GM19023 (cell line): ENCODE data around the gene ADGRF3.
"Not testable (repeated sequence)": the region's sequence is repeated elsewhere in the genome, so short reads cannot be mapped to it uniquely, and the experiment has no call there.

Experiments
- ATAC-seq: cut with Tn5 transposase; IDR thresholded peaks from one replicate; pipeline ENCODE4 v1.9.1; 2021; ENCODE audit warnings: mild to moderate bottlenecking, moderate library complexity; ENCODE audit not compliant: unreplicated experiment

Gene ADGRF3

DNA sequence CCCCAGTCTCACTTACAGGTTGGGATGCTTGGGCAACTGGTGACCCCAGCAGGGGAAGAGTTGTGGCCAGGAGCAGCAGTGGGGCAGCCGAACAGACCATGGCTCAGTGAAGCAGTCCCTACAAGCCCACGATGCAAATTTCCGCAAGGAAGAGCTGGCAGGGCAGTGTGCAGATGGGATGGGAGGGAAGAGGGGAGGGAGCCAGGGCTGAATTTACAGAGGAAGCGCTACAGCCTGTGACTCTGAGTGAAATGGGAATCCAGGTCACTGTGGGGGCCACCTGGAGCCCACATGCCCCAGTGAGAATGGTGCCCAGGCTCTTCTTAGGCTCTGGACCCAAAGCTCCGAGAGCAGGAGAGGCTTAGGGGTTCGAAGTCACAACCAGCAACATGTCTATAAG is 27.6 kb downstream of the ADGRF3 start:
- no peak for ATAC-seq

DNA sequence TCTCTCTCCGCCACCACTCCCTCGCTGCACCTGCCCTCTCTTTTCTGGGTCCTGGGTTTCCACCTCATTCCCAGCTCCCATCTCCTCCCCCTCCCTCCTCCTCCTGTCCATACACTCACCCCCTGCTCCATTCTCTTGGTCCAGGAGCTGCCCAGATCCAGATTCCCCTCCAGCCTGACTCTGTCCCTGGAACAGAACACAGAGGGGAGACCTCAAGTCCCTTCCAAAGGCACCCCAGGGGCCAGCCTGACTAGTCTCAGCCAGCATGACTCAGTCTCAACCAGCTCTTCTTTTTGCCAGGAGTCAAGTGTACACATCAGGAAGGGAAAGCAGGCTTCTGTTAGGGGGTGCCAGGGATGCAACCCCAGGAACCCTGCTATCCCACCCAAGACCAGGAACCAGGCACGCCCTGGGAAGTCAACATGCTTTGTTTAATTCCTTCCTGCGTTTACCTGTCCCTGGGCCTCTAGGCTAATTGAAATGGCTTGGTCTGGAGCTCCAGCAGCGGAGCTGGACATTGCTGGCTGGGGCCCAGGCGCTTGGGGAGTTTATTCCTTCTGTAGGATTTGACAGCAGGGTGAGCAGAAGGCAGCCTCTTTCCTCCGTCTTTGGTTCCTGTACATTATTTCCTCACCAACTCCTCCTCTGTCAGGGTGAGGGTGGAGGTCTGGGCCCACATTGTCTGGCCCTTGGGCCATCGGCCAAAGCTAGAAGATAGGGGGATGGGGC is 29.0 kb downstream of the ADGRF3 start:
- ATAC-seq, result no peak

DNA sequence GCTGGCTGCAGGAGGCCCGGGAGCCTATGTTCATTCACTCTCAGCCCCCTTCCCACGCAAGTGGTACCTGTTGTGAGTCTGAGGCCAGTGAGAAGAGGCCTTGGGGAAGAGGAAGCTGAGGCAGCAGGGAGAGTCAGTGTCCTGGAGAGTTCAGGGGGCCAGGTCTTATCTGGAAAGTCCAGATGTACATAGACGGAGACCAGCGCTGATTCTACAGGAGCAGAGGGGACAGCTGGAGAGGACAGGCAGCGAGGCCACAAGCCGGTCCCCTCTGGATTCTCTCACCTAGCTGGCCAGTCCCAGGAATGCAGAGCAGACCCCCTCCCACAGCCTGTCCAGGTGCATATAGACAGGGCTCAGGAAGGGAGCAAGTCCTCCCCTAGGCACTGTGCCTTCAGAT is 29.7 kb downstream of the ADGRF3 start:
- ATAC-seq, result no peak

DNA sequence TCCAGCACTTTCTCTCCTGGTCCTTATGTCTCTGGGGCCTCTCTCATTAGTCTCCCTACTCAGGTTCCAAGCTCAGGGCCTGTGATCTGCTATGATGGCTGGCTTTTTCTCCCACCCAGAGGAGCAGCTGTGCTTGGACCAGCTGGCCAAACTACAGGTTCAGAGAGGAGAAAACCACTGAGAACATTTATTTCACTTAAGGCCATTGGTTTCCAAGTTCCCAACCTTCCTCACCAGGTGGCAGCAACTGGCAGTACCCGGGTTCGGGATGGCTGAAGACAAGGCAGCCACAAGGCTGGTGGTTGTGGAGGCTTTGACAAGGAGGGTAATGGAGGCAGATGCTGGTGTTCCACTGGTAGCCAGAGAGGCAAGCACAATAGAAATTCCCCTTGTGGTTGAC is 30.5 kb downstream of the ADGRF3 start:
- ATAC-seq, result no peak

DNA sequence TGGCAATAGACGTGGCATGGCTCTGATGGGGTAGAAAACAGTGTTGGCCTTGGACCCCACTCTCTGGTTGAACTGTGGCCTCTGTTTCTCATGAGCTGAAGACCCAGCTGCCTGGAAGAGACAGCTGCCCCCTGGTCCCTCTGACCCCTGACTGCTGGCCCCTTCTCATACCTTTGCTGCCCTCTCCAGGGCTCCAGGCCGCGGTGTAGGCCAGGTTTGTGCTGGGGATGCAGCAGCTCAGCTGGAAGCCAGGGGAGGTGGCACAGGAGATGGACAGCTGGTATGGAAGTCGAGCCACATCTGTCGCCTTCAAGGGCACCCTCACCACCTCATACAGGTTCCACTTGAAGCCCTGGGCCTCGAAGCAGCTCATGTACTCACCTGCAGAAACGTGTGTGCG is 32.3 kb downstream of the ADGRF3 start:
- no peak for ATAC-seq

DNA sequence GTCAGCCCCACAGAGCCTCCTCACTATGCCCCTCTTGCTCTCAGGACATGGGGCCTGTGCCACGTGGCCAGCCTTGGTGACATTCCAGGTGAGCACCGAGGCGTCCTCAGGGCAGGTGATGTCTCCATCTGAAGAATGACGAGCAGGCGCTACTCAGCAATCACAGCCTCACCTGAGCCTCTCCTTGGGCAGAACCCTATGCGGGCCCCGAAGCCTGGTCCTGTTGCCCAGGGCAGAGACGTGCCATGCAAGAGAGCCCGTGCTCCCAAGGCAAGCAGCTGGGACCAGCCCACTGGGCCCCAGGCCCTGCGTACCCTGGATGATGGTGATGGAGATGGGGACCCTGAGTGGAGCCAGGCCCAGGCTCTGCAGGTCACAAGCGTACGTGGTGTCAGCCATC is 33.1 kb downstream of the ADGRF3 start:
- no peak for ATAC-seq

DNA sequence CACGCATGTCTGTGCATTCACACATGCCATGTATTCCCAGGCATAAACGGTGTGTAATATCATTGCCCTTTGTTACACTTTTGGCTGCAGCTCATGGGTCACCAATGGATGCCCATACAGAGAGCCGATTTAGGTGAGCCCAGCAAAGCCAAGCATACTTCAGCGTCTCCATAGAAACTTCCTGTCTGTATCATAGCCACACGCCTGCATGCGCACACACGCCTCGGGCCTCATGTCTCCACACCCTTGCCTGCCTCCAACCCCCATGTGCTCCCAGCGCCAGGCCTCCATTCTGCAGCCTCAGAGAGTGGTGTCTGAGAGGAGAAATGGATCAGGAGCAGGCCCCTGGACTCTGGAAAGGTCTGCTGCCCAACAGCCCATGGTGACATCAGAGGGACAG is 34.1 kb downstream of the ADGRF3 start:
- no peak for ATAC-seq

DNA sequence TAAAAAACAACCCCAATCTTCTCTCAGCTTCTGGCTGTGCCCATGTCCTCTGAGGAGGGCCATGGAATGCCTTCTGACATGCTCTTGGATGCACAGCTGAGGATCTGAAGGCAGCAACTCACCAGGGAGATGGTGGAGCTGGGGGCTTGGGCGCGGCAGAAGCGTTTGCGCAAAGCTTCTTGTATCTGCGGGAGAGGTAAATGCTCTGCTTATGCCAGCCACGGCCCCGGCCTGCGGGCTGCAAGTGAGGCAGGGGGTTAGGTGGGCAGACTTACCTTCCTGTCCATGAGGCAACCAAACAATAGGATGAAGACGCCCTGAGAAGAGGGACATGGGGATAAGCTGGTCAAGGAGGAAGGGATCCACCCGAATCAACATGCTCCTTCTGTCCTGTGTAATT is 36.7 kb downstream of the ADGRF3 start:
- no peak for ATAC-seq

DNA sequence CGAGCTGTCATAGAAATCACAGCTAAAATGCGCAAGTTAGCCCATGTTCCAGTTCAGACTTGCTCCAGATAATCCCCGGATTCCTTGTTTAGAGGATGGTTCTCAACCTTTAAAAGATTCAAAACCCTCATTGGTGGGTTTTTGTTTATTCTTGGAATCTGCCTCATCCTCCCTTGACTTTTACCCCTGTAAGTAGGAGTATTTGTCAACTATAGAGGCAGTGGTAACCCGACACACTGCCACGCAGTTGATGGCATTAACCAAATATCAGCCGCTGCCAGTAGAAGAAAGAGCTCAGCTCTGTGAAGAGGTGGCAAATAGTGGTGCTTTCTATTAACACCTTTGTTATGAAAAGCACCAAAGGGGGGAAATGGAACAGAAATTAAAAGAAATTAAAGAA is 41.0 kb downstream of the ADGRF3 start:
- no peak for ATAC-seq

DNA sequence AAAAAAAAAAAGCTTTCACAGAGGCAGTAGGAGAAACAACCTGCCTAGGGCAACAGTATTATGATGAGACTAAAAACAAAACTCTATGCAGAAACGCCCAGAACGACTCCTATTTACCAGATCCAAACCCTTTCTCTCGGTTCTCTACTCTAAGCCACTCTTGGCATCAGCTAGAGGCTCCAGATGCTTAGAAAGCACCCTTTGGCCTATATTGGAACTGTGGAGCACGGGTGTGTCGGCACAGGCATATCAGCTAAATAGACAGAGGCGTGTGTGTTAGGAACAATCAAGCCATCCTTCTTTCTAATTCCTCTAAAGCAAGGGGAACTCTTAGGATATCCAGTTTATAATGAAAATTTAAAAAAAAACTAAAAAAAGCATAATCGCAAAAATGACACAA is 41.5 kb downstream of the ADGRF3 start:
- ATAC-seq, result not testable (repeated sequence)

DNA sequence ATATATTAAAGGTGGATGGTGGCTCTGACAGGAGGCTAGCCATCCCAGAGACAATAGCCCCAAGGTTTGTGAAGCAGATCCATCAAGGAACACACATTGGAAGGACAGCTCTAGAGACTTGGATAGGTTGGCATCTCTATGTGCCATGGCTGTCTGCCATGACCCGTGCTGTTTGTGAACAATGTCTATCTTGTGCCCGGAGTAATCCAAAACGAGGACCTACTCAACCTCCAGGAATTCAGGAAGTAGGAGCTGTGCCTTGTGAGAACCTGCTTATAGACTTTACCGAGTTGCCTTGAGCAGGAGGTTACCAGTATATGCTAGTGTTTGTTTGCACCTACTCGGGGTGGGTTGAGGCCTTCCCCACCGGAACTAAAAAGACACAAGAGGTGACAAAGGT is 43.7 kb downstream of the ADGRF3 start:
- ATAC-seq, result no peak

DNA sequence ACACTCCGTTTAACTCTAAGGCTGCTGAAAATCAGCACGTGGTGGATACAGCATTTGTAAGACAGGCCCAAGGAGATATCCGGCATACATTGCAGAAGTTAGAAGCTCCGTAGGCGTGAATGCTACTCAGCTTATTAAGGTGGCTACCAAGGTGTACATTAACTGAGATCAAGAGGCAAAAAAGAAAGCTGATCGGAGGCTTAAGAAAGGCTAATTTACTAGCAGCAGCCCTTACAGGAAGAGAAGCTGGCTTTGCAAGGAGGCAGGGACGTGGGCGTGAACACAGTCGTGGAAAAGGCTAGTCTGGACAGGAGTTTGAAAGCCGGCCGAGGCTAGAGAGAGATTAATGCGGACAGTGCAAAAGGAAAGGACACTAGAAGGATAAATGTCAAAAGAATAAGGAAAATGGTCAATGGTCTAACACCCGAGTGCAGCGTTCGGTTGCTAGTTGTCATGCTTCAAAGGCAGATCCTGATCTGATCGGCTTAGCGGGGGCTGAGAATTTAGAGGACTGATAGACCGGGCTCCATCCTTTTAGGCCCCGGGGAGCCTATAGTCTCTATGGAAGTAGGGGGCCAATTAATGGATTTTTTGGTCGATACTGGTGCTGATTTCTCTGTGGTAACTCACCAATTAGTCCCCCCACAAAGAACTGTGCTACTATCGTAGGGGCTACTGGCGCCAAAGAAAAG is 46.2 kb downstream of the ADGRF3 start:
- no peak for ATAC-seq

DNA sequence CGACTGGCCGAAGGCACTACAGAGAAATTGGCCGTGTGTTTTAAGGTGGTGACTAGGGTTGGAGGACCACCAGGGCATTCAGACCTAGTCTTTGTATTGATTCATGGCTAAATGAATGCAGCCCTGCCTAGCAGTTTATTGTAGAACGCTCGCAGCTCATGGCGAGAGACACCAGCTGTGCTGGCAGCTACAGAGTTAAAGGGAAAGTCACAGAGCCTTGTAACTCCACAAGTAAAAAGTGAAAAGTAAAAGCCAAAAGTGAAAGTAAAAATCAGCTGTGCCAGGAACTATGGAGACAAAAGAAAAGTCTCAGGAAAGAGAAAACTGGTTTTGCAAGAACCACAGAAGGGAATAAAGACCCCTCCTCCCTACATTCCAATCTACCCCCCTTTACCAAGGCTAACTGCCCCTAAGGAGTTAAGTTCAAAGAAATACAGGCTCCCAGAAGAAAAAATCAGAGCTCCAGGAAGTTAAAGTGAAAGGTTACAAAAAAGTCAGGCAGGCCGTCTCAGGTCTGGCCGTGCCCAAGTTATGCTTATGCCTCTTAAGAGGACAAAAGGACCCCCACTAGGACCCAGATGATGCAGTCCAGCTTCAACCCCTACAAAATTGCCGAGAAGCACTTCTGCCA is 47.0 kb downstream of the ADGRF3 start:
- no peak for ATAC-seq

DNA sequence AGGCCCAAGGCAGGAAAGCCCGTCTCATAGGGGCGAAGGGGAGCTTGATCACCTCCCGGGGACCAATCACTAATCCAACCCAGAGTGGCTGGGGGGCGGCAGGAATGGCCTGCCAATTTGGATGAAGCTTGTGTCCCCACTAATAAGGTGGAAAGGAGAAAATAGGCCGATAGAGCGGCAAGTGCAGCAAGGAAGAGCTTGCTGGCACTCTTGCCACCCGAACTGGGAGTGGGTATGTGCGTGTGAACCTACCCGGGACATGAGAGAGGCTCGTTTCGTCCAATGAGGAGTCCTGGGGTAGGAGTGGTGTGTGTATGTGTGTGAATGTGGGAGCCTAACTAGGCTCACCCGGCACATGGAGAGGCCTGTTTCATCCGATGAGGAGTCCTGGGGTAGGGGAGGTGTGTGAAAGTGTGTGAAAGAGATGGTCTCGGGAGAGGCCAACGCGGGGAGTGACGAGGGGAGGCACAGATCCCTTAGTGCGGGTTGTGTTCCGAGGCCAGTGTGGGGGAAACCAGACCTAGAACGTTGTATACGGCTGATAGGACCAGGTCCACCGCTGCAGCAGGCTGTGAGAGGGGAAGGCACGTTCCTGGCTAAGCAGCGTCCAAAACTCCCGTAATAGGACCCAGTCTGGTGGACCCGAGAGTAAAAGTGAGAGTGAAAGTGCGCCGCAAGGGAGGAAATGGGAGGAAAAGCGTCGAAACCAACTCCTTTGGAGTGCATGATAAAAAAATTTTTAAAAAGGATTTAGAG is 47.8 kb downstream of the ADGRF3 start:
- ATAC-seq, result no peak

DNA sequence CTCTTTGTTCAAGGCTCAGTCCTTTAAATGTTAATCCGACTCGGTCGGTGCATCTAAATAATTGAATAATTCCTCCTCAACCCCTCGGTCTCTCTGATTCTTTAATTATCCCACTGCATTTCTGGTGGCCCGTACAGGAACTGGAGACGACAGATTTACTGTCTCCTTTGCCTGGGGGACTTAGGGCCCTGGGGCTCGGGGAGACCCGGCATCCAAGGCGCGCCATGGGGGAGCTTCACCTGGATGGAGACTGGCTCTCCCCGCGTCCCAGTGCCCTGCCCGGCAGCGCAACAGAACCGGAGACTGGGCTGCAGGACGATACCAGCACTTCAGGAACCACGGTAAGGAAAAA is 48.3 kb downstream of the ADGRF3 start:
- ATAC-seq, result no peak

DNA sequence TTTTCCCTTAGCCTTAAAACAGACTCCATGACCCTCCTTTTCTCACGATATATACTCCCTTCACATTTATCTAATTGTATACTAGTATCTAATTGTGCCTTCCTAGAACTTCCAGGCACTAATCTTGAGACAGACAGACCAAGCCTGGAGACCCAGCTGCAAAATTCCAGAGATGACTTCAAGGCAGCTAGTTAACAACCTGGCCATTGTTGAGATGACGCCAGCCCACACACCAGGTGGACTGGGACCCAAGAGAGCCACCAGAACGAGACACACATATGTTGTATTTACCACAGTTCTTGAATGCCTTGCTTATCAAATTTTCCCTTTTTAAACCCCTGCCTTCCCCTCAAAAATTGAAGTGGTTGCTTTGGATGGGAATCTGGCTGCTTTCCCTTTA is 49.5 kb downstream of the ADGRF3 start:
- ATAC-seq, result no peak

DNA sequence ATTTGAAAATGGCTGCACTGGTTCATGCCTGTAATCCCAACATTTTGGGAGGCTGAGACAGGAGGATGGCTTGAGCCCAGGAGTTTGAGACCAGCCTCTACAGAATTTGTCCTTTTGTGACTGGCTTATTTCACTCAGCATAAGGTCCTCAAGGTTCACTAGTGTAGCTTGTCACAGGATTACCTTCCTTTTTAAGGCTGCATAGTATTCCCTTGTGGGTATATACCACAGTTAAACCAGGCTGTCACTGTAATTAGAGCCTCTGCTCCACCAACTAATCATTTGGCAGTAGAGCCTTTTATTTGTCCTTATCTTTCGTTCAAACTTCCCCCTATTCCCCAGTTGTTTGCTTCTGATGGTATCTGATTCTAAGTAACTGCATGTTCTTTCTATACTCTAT is 51.1 kb downstream of the ADGRF3 start:
- ATAC-seq, result no peak

DNA sequence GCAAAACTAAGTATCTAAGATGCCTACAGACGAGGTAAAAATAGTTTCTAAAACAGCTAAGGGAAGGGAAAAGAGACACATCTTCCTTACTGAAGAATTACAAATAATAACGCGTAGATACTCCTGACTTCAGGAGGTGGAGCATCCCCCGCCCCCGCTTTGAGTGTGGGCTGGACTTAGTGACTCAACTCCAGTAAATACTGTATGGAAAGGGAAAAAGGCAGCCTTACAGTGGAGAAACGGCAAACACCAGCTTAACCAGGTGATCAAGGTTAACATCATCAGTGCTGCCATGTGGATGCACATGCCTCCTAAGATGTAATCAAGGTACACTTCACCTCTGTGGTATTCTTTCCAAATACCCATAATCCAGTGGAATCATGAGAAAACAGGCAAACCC is 53.9 kb downstream of the ADGRF3 start:
- no peak for ATAC-seq

DNA sequence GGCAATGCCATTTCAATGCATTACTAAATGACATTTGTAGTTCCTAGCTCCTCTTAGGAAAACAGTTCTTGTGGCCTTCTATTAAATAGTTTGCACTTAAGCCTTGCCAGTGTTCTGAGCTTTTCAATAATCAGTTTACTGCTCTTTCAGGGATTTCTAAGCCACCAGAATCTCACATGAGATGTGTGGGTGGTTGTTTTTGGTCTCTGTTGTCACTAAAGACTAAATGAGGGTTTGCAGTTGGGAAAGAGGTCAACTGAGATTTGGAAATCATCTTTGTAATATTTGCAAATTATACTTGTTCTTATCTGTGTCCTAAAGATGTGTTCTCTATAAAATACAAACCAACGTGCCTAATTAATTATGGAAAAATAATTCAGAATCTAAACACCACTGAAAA is 56.6 kb downstream of the ADGRF3 start:
- no peak for ATAC-seq

DNA sequence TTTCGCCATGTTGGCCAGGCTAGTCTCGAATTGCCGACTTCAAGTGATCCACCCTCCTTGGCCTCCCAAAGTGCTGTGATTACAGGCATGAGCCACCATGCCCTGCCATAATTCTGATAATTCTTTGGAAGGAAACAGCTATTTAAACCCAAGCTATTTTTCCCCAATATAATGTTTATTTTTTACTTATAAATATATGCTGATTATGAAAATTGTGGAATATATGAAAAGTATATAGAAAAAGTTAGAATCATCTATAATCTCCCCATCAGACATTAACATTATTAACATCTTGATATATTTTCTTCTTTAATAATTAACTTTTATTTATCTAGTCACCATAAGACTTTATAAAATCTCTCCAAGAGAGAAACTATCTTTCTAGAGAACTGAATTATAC is 60.7 kb downstream of the ADGRF3 start:
- no peak for ATAC-seq

DNA sequence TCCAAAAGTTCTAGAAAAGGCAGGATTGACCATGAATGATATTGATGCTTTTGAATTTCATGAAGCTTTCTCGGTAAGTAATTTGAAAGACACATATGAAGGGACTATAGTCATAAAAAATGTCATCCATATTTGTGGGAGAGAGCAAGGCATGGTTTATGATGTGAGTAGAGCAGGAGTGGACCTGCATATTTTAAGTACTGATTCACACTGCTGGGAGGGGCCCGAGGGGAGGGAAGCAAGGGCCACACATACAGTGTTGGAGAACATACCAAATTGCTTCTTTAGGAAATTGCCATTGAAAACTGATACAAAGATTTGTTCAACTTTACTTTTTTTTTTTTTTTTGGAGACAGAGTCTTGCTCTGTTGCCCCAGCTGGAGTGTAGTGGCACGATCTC is 62.5 kb downstream of the ADGRF3 start:
- ATAC-seq, result no peak

DNA sequence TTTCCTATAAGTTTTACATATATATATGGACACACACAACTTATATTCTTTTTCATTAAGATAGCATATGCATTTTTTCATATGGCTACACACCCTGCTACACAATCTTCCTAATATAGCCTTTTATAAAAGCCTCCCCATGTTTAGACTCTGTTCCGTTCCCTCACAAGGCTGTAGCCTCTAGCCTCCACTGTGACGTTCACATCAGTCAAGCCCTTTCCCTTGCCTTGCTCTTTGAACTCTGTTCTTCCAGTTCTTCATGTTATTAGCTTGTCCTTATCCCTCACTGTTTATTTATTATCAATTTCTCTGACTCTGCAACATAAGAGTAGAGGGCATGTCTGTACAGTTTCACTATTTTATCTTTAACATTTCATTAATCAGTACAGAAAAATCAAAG is 63.0 kb downstream of the ADGRF3 start:
- ATAC-seq, result no peak
